Adrenal gland (tissue), 12 donors: ENCODE results near the gene NEUROG1. TPM values are rescaled to one million over a fixed set of nuclear protein-coding genes. Genes with fewer than 3 reads are reported as not detected.

Experiments used
- DNase-seq, 7 donors: peaks; one replicate each; pipeline ENCODE4 v3.0.0-alpha.2; 2019 to 2020
- H3K27ac ChIP-seq, 5 donors: fragments of 200-600 bp; sonication (generic) in 4 of 5; 1 replicate in 3 of 5; 2 replicates in 2 of 5; pipeline versions ENCODE4 v1.5.1 to v1.8.0; 2016 to 2020; ENCODE audit warnings: mild to moderate bottlenecking in 1 of 5
- H3K27me3 ChIP-seq: fragments of 200-600 bp; 2 replicates; pipeline ENCODE4 v1.8.0; 2021
- H3K36me3 ChIP-seq, 2 donors: fragments of 200-600 bp; replicated peaks in 1 of 2; 1 replicate in 1 of 2; 2 replicates in 1 of 2; pipeline versions ENCODE4 v1.5.1 to v1.8.0; 2018 to 2022
- H3K4me1 ChIP-seq, 2 donors: fragments of 200-600 bp; replicated peaks in 1 of 2; 1 replicate in 1 of 2; 2 replicates in 1 of 2; pipeline versions ENCODE4 v1.5.1 to v1.8.0; 2018 to 2021
- H3K4me3 ChIP-seq, 4 donors: fragments of 200-600 bp; sonication (generic) in 3 of 4; one replicate each; pipeline ENCODE4 v1.5.1; 2016 to 2018
- H3K9me3 ChIP-seq, 3 donors: fragments of 200-600 bp; sonication (generic) in 1 of 3; replicated peaks in 1 of 3; 1 replicate in 2 of 3; 2 replicates in 1 of 3; pipeline versions ENCODE4 v1.5.1 to v1.8.0; 2016 to 2021
- CTCF ChIP-seq, 6 experiments: fragments of 450-650 bp in 4 of 6; fragments of 200-600 bp in 2 of 6; sonication (generic) in 1 of 6; IDR thresholded peaks; 1 replicate in 5 of 6; 2 replicates in 1 of 6; pipeline versions ENCODE4 v1.5.1 to v1.8.0; 2016 to 2021; ENCODE audit warnings: antibody characterized with exemption in 6 of 6, mild to moderate bottlenecking in 2 of 6, moderate library complexity in 1 of 6
- POLR2A ChIP-seq, 2 donors: fragments of 450-650 bp; IDR thresholded peaks; one replicate each; pipeline ENCODE4 v1.6.1; 2017; ENCODE audit warnings: antibody characterized with exemption in 2 of 2, mild to moderate bottlenecking in 2 of 2, moderate library complexity in 1 of 2
- WGBS, 4 donors: extraction: QIAGEN DNeasy Blood & Tissue Kit in 2 of 4; methylation state at CpG; one replicate each; pipeline versions ENCODE4 v1.1.5 to v1.1.7; 2013 to 2017; 5-methylcytosine and 5-hydroxymethylcytosine counted together
- intact Hi-C, 2 donors: fragments of 100-400 bp; cut with DNase I; formaldehyde crosslinking; loops; one replicate each; pipeline versions ENCODE4 v1.14.1 to v1.15.0; 2022 to 2023
- polyA plus RNA-seq, 3 donors: library from polyadenylated mRNA; stranded (reverse); fragments of 200-250 nt in 2 of 3; fragments of 350-450 nt in 1 of 3; fragmentation: Illumina TruSeq in 1 of 3; extraction: RNeasy Lipid Tissue Mini Kit (QIAGEN cat#74804) in 1 of 3; gene quantifications; one replicate each; pipeline ENCODE4 v1.2.3, GENCODE V29; 2013 to 2014
- total RNA-seq, 9 donors: library from RNA; depleted of rRNA in 4 of 9; stranded (reverse); fragments of >200 nt in 4 of 9; fragments of 120-200 nt in 1 of 9; fragmentation: NEBNext Ultra II Directional in 1 of 9; extraction: Animal tissue kit (Norgen Biotek cat#: 25700) in 1 of 9; gene quantifications; one replicate each; pipeline versions ENCODE4 v1.1.0 to v1.2.4, GENCODE V29; 2013 to 2023
- donor health status: healthy with polysubstance abuse.
- donor health status: Bipolar disorder and iron deficiency.
- donor health status: DM: yes; HTN: yes; CAD: no.
- donor health status: DM: no; HTN: no; CAD: no.
- donor health status: DM: no; HTN: no; CAD: no.
- donor health status: DM: yes; HTN: yes; CAD: no.

Gene NEUROG1
- total and polyA plus RNA-seq, 12 donors: not detected

DNA sequence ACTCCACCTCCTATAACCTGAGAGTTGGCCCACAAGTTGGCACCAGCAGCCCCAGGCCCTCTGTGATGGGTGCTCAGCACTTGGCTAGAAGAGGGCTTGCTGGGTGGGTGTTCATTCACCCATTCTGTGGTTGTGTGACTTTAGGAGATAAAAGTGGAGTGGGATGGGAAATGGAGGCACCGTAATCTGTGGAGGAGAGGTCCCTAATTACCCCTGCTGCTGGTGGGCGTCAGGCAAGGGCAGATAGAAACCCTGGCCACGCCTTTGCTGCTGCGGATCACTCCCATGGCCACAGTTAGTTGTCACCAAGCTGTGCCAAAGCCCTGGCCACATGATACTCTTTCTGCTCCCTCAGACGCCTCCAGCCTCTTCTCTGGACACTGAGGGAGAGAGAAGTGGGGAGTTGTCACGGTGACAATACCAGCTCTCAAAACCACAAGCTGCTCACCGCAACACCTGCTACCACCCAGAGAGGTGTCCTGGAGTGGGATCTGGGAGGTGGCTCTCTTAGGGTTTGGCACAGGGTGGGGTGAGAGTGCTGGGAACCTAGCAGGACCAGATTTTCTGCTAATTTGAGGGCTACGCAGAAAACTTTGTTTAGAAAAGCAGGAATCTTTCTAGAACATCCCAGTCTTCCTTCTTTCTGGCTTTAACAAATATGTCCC, 12.0 kb upstream of the NEUROG1 start:
- Histone ChIP-seq H3K9me3 (no peaks in the 10 kb centered on the region), H3K27ac (no peak overlapping the region), H3K27me3 (peaks cover 47% of the 10 kb centered on the region), H3K4me1 (peaks cover 11 to 17% of the 10 kb centered on the region in 2 donors), H3K4me3 (no peak overlapping the region), H3K36me3 (no peaks in the 10 kb centered on the region)
- intact Hi-C loops: no loop called here
- DNase-seq: no peak
- 51 to 65% (median 56%) methylated on average over 7 to 8 of the region's 8 CpGs for WGBS, 4 donors
- TF ChIP-seq POLR2A (IDR thresholded peaks at IDR 0.05): no peak
- no peak for TF ChIP-seq CTCF (IDR thresholded peaks at IDR 0.05)

GRCh38 chr5:135546912-135547311, 11.1 kb upstream of the NEUROG1 start:
- Histone ChIP-seq H3K27ac (no peak overlapping the region), H3K4me3 (no peak overlapping the region), H3K4me1 (peaks cover 11 to 17% of the 10 kb centered on the region in 2 donors), H3K36me3 (no peaks in the 10 kb centered on the region), H3K9me3 (no peaks in the 10 kb centered on the region), H3K27me3 (peaks cover 42% of the 10 kb centered on the region)
- TF ChIP-seq POLR2A (IDR thresholded peaks at IDR 0.05) (no peak), CTCF (IDR thresholded peaks at IDR 0.05) (no peak)
- intact Hi-C loops: no loop called here
- DNase-seq: no peak
- 40 to 60% (median 50%) methylated on average over 4 of the region's 4 CpGs for WGBS, 4 donors

GRCh38 chr5:135546101-135546500, 10.3 kb upstream of the NEUROG1 start:
- H3K36me3 ChIP-seq: no peaks in the 10 kb centered on the region
- no peak overlapping the region for H3K4me3 ChIP-seq
- H3K27me3 ChIP-seq: peaks cover 45% of the 10 kb centered on the region
- no peak overlapping the region for H3K27ac ChIP-seq
- WGBS, 4 donors: 54 to 72% (median 68%) methylated on average over 10 to 12 of the region's 12 CpGs
- no peaks in the 10 kb centered on the region for H3K9me3 ChIP-seq
- TF ChIP-seq CTCF (IDR thresholded peaks at IDR 0.05) (no peak), POLR2A (IDR thresholded peaks at IDR 0.05) (no peak)
- no peak for DNase-seq
- peaks cover 11 to 17% of the 10 kb centered on the region in 2 donors for H3K4me1 ChIP-seq
- intact Hi-C loops: no loop called here

DNA sequence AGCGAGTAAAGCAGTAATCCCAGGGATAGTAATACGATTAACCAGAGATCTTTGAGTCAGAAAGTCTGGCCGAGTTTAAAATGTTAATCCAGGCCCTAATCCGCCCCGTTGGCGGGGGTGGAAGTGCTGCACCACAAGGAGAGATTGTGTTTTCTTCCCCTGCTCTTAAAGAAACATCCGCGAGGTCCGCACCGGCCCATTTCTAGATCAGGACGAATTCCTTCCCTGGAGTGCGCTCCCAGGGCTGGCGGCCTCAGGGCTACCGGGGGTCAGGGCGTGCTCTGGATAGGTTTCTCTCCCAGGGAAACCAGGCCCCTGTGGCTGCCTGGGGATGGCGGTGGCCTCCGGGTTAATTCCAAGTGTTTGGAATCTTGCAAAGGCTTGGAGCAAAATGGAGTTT, 9.3 kb upstream of the NEUROG1 start:
- peaks cover 11 to 17% of the 10 kb centered on the region in 2 donors for H3K4me1 ChIP-seq
- no peak overlapping the region for H3K4me3 ChIP-seq
- H3K36me3 ChIP-seq: no peaks in the 10 kb centered on the region
- TF ChIP-seq POLR2A (IDR thresholded peaks at IDR 0.05) (no peak), CTCF (IDR thresholded peaks at IDR 0.05) (no peak)
- H3K27me3 ChIP-seq: peaks cover 45% of the 10 kb centered on the region
- DNase-seq: no peak
- H3K27ac ChIP-seq: no peak overlapping the region
- no peaks in the 10 kb centered on the region for H3K9me3 ChIP-seq
- intact Hi-C loops: no loop called here
- 68 to 75% (median 70%) methylated on average over 12 to 17 of the region's 17 CpGs for WGBS, 4 donors
